ENCODE data around the gene CDK5.

DNA sequence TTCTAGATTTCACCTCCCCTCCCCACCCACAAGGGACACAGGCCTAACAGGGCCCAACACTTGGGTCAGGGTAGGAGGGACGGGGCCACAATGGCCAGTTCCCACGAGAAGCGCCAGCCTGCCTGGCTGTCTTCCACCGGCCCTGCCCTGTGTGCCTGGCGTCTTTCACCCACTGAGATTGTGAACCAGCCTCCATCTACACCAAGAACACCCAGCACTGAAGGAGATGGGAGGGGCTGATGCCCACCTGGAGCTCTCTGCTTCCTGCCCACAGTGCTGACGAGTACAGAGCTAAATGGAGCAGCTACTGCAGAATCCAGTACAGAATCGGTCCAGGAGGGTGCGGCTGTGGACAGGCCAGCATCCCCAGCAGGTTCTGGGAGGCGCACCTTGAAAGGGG, 11.7 kb downstream of the CDK5 start:
- TF ChIP-seq, protein P1, sequence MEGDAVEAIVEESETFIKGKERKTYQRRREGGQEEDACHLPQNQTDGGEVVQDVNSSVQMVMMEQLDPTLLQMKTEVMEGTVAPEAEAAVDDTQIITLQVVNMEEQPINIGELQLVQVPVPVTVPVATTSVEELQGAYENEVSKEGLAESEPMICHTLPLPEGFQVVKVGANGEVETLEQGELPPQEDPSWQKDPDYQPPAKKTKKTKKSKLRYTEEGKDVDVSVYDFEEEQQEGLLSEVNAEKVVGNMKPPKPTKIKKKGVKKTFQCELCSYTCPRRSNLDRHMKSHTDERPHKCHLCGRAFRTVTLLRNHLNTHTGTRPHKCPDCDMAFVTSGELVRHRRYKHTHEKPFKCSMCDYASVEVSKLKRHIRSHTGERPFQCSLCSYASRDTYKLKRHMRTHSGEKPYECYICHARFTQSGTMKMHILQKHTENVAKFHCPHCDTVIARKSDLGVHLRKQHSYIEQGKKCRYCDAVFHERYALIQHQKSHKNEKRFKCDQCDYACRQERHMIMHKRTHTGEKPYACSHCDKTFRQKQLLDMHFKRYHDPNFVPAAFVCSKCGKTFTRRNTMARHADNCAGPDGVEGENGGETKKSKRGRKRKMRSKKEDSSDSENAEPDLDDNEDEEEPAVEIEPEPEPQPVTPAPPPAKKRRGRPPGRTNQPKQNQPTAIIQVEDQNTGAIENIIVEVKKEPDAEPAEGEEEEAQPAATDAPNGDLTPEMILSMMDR (IDR thresholded peaks at IDR 0.05), result no peak
- TF ChIP-seq POLR2A (IDR thresholded peaks at IDR 0.05), result no peak

Measured in ovary (tissue), 3 donors.